ENCODE measurements around the gene PPM1A.

DNA sequence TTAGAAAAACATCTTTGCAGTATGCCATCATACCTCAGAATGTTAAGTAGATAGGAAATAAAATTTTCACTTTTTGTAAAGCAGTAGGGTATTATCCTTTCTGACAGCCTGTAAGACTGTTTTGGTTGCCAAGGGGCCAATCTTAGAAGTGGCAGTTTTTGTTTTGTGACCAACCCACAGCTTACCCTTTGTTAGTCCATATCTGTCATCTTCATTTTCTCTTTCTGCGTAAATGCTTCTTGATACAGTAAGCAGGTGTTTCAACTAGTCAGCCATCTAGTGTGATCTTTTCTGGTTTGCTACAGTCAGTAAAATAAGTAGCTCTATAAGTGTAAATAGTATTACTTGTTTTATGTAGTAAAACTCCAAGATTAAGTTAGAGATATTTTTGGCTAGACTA, 8.8 kb downstream of the PPM1A start:
- TF ChIP-seq POLR2A (IDR thresholded peaks at IDR 0.05), result no peak
- TF ChIP-seq, protein P1, sequence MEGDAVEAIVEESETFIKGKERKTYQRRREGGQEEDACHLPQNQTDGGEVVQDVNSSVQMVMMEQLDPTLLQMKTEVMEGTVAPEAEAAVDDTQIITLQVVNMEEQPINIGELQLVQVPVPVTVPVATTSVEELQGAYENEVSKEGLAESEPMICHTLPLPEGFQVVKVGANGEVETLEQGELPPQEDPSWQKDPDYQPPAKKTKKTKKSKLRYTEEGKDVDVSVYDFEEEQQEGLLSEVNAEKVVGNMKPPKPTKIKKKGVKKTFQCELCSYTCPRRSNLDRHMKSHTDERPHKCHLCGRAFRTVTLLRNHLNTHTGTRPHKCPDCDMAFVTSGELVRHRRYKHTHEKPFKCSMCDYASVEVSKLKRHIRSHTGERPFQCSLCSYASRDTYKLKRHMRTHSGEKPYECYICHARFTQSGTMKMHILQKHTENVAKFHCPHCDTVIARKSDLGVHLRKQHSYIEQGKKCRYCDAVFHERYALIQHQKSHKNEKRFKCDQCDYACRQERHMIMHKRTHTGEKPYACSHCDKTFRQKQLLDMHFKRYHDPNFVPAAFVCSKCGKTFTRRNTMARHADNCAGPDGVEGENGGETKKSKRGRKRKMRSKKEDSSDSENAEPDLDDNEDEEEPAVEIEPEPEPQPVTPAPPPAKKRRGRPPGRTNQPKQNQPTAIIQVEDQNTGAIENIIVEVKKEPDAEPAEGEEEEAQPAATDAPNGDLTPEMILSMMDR (IDR thresholded peaks at IDR 0.05), result no peak

Data from tibial nerve (tissue), 3 donors.